H9 (cell line): ENCODE data around the gene MCF2L. TPM values are rescaled to one million over a fixed set of nuclear protein-coding genes. Genes with fewer than 3 reads are reported as not detected.

Experiments
- DNase-seq: peaks from one replicate; pipeline ENCODE4 v3.0.0-alpha.2; 2017
- H2AFZ ChIP-seq: one replicate; pipeline ENCODE4 v1.6.1; 2013; ENCODE audit warnings: mild to moderate bottlenecking, low read length, control low read depth, moderate library complexity
- H2AK5ac ChIP-seq: 2 replicates; pipeline ENCODE4 v1.6.1; 2013; ENCODE audit warnings: low read length, control low read depth, mixed read lengths; ENCODE audit not compliant: insufficient read length
- H2BK120ac ChIP-seq: one replicate; pipeline ENCODE4 v1.6.1; 2013; ENCODE audit warnings: low read depth, mild to moderate bottlenecking, low read length, control low read depth, inconsistent platforms; ENCODE audit not compliant: poor library complexity, severe bottlenecking
- H2BK12ac ChIP-seq: 2 replicates; pipeline ENCODE4 v1.6.1; 2013; ENCODE audit warnings: low read length, control low read depth, mixed read lengths, low read depth; ENCODE audit not compliant: insufficient read length
- H2BK15ac ChIP-seq: 2 replicates; pipeline ENCODE4 v1.6.1; 2013; ENCODE audit warnings: low read depth, low read length, control low read depth
- H2BK20ac ChIP-seq: one replicate; pipeline ENCODE4 v1.6.1; 2013; ENCODE audit warnings: low read depth, mild to moderate bottlenecking, low read length, control low read depth, inconsistent platforms; ENCODE audit not compliant: poor library complexity, severe bottlenecking
- H2BK5ac ChIP-seq: 2 replicates; pipeline ENCODE4 v1.6.1; 2013; ENCODE audit warnings: low read length, control low read depth, mixed read lengths; ENCODE audit not compliant: insufficient read length
- H3K14ac ChIP-seq: 2 replicates; pipeline ENCODE4 v1.6.1; 2013; ENCODE audit warnings: low read length, control low read depth; ENCODE audit not compliant: insufficient read depth
- H3K18ac ChIP-seq: 2 replicates; pipeline ENCODE4 v1.6.1; 2013; ENCODE audit warnings: low read depth, mild to moderate bottlenecking, mixed read lengths, low read length, control low read depth; ENCODE audit not compliant: insufficient read length
- H3K23ac ChIP-seq: 2 replicates; pipeline ENCODE4 v1.6.1; 2013; ENCODE audit warnings: low read length, control low read depth, mixed read lengths, low read depth; ENCODE audit not compliant: insufficient read length
- H3K23me2 ChIP-seq: 2 replicates; pipeline ENCODE4 v1.6.1; 2013; ENCODE audit warnings: low read depth, mild to moderate bottlenecking, mixed read lengths, low read length, control low read depth; ENCODE audit not compliant: insufficient read length, poor library complexity, severe bottlenecking
- H3K27ac ChIP-seq: 2 replicates; pipeline ENCODE4 v1.5.1; 2013; ENCODE audit warnings: low read length, control low read depth, mixed read lengths, low read depth; ENCODE audit not compliant: insufficient read length
- H3K27me3 ChIP-seq: 2 replicates; pipeline ENCODE4 v1.6.1; 2013; ENCODE audit warnings: low read length, control low read depth, inconsistent platforms; ENCODE audit not compliant: insufficient read depth
- H3K4ac ChIP-seq: 2 replicates; pipeline ENCODE4 v1.6.1; 2013; ENCODE audit warnings: low read depth, mild to moderate bottlenecking, control low read depth, inconsistent platforms, low read length, moderate library complexity
- H3K4me1 ChIP-seq: 2 replicates; pipeline ENCODE4 v1.6.1; 2013; ENCODE audit warnings: low read length, control low read depth, inconsistent platforms; ENCODE audit not compliant: insufficient read depth
- H3K4me2 ChIP-seq: 2 replicates; pipeline ENCODE4 v1.6.1; 2013; ENCODE audit warnings: low read length, control low read depth, mixed read lengths; ENCODE audit not compliant: insufficient read length, insufficient read depth
- H3K56ac ChIP-seq: 2 replicates; pipeline ENCODE4 v1.6.1; 2013; ENCODE audit warnings: low read depth, mild to moderate bottlenecking, mixed read lengths, low read length, control low read depth; ENCODE audit not compliant: insufficient read length
- H3K79me1 ChIP-seq: 2 replicates; pipeline ENCODE4 v1.6.1; 2013; ENCODE audit warnings: low read depth, mild to moderate bottlenecking, moderate library complexity, low read length, control low read depth, inconsistent platforms; ENCODE audit not compliant: insufficient read depth, poor library complexity, severe bottlenecking
- H3K79me2 ChIP-seq: 2 replicates; pipeline ENCODE4 v1.6.1; 2013; ENCODE audit warnings: low read length, control low read depth, inconsistent platforms; ENCODE audit not compliant: insufficient read depth
- H3K9ac ChIP-seq: 2 replicates; pipeline ENCODE4 v1.6.1; 2013; ENCODE audit warnings: low read length, control low read depth, mixed read lengths; ENCODE audit not compliant: insufficient read length; ENCODE audit errors: extremely low read depth
- H3K9me3 ChIP-seq: one replicate; pipeline ENCODE4 v1.6.1; 2013; ENCODE audit warnings: low read depth, low read length, inconsistent platforms; ENCODE audit not compliant: control insufficient read depth
- H3T11ph ChIP-seq: one replicate; pipeline ENCODE4 v1.6.1; 2013; ENCODE audit warnings: mild to moderate bottlenecking, low read length, control low read depth, inconsistent platforms
- H4K20me1 ChIP-seq: one replicate; pipeline ENCODE4 v1.6.1; 2013; ENCODE audit not compliant: control insufficient read depth, insufficient read length, insufficient read depth
- H4K5ac ChIP-seq: 2 replicates; pipeline ENCODE4 v1.6.1; 2013; ENCODE audit warnings: low read depth, mild to moderate bottlenecking, mixed read lengths, low read length, control low read depth; ENCODE audit not compliant: insufficient read length
- H4K8ac ChIP-seq: replicated peaks from 2 replicates; pipeline ENCODE4 v1.6.1; 2013; ENCODE audit warnings: low read length, control low read depth, mixed read lengths, low read depth; ENCODE audit not compliant: insufficient read length
- H4K91ac ChIP-seq: 2 replicates; pipeline ENCODE4 v1.6.1; 2013; ENCODE audit warnings: low read depth, mild to moderate bottlenecking, moderate library complexity, mixed read lengths, low read length, control low read depth; ENCODE audit not compliant: insufficient read length
- H3K27ac Mint-ChIP-seq, 3 experiments: 2 replicates in 2 of 3; 3 replicates in 1 of 3; pipeline ENCODE4 v1.8.0; 2020 to 2021; ENCODE audit warnings: mixed read lengths in 3 of 3, mild to moderate bottlenecking in 1 of 3, moderate library complexity in 1 of 3
- H3K27me3 Mint-ChIP-seq: 2 replicates; pipeline ENCODE4 v1.8.0; 2021; ENCODE audit warnings: low read depth, mild to moderate bottlenecking, moderate library complexity, mixed read lengths
- H3K36me3 Mint-ChIP-seq, 3 experiments: 2 replicates in 2 of 3; 3 replicates in 1 of 3; pipeline ENCODE4 v1.8.0; 2020 to 2021; ENCODE audit warnings: low read depth in 3 of 3, mixed read lengths in 3 of 3; ENCODE audit not compliant: insufficient read depth in 1 of 3
- H3K4me1 Mint-ChIP-seq, 2 experiments: 2 replicates each; pipeline ENCODE4 v1.8.0; 2020; ENCODE audit warnings: mixed read lengths in 2 of 2
- H3K4me3 Mint-ChIP-seq, 2 experiments: 2 replicates in 1 of 2; 3 replicates in 1 of 2; pipeline ENCODE4 v1.8.0; 2020 to 2021; ENCODE audit warnings: mild to moderate bottlenecking in 2 of 2, mixed read lengths in 2 of 2, moderate library complexity in 1 of 2
- H3K9me3 Mint-ChIP-seq, 2 experiments: 2 replicates in 1 of 2; 3 replicates in 1 of 2; pipeline ENCODE4 v1.8.0; 2020; ENCODE audit warnings: mild to moderate bottlenecking in 2 of 2, mixed read lengths in 2 of 2, moderate library complexity in 1 of 2
- WGBS: extraction: QIAGEN DNeasy Blood & Tissue Kit; methylation state at CpG from one replicate; pipeline ENCODE4 v1.1.7; 2013; ENCODE audit warnings: missing lambda C conversion rate, low lambda C conversion rate, mixed read lengths; ENCODE audit not compliant: insufficient read length; ENCODE audit errors: extremely low coverage; 5-methylcytosine and 5-hydroxymethylcytosine counted together
- total RNA-seq: library from RNA; stranded (reverse); gene quantifications from 2 replicates; pipeline ENCODE4 v1.2.1, GENCODE V29; 2021
- TF ChIP-seq, protein P1 (sequence below): fragments of 200-600 bp; sonication (generic); conservative IDR thresholded peaks from 3 replicates; pipeline ENCODE4 v1.8.0; 2021; ENCODE audit warnings: antibody characterized with exemption, mild to moderate bottlenecking

Gene MCF2L
- total RNA-seq, 1 experiment from 2014 or later = 18.5 TPM

DNA sequence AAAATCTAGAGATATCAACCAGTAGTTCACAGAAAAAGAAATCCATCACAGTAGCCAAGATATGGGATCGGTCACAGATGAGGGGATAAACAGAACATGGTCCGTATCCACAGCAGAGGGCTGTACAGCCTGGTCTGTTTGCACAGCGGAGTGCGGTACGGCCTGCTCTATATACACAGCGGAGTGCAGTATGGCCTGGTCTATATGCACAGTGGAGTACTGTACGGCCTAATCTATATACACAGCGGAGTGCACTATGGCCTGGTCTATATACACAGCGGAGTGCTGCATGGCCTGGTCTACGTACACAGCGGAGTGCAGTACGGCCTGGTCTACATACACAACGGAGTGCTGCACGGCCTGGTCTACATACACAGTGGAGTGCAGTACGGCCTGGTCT lies 43.0 kb upstream of the MCF2L start:
- H3K23ac ChIP-seq = no peak overlapping the region
- H3K56ac ChIP-seq = no peak overlapping the region
- no CpG with 5 or more reads among the region's 15 CpGs for WGBS
- no peak overlapping the region for H2AFZ ChIP-seq
- H3K27me3 ChIP-seq = no peaks in the 10 kb centered on the region
- no peak overlapping the region for H2BK12ac ChIP-seq
- H3K4me3 Mint-ChIP-seq = no peak overlapping the region
- no peak overlapping the region for H4K8ac ChIP-seq
- no peak overlapping the region for H3K4me2 ChIP-seq
- H3K27ac Mint-ChIP-seq = no peak overlapping the region
- no peak overlapping the region for H2BK20ac ChIP-seq
- DNase-seq = no peak
- no peaks in the 10 kb centered on the region for H4K20me1 ChIP-seq
- no peak overlapping the region for H3K18ac ChIP-seq
- no peak overlapping the region for H2AK5ac ChIP-seq
- H3K27ac ChIP-seq = no peak overlapping the region
- no peak overlapping the region for H2BK15ac ChIP-seq
- no peaks in the 10 kb centered on the region for H3K9me3 ChIP-seq
- TF ChIP-seq, protein P1, sequence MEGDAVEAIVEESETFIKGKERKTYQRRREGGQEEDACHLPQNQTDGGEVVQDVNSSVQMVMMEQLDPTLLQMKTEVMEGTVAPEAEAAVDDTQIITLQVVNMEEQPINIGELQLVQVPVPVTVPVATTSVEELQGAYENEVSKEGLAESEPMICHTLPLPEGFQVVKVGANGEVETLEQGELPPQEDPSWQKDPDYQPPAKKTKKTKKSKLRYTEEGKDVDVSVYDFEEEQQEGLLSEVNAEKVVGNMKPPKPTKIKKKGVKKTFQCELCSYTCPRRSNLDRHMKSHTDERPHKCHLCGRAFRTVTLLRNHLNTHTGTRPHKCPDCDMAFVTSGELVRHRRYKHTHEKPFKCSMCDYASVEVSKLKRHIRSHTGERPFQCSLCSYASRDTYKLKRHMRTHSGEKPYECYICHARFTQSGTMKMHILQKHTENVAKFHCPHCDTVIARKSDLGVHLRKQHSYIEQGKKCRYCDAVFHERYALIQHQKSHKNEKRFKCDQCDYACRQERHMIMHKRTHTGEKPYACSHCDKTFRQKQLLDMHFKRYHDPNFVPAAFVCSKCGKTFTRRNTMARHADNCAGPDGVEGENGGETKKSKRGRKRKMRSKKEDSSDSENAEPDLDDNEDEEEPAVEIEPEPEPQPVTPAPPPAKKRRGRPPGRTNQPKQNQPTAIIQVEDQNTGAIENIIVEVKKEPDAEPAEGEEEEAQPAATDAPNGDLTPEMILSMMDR = no peak
- no peak overlapping the region for H2BK5ac ChIP-seq
- no peak overlapping the region for H3K9ac ChIP-seq
- H4K5ac ChIP-seq = no peak overlapping the region
- H3K9me3 Mint-ChIP-seq = peaks cover 7 to 10% of the 10 kb centered on the region in 2 experiments; a peak in 4 of 5 replicates
- H3T11ph ChIP-seq = no peak overlapping the region
- H3K79me1 ChIP-seq = no peaks in the 10 kb centered on the region
- H3K4me1 Mint-ChIP-seq = peaks cover 8% of the 10 kb centered on the region in 2 experiments
- no peak overlapping the region for H3K14ac ChIP-seq
- no peaks in the 10 kb centered on the region for H3K23me2 ChIP-seq
- H3K36me3 Mint-ChIP-seq = peaks cover 9 to 15% (median 11%) of the 10 kb centered on the region in 3 experiments; a peak in 6 of 7 replicates
- H4K91ac ChIP-seq = no peak overlapping the region
- no peaks in the 10 kb centered on the region for H3K79me2 ChIP-seq
- H3K4me1 ChIP-seq = no peaks in the 10 kb centered on the region; the same call in 1 of the 2 replicates
- no peak overlapping the region for H3K4ac ChIP-seq
- H3K27me3 Mint-ChIP-seq = peaks cover 3% of the 10 kb centered on the region
- no peak overlapping the region for H2BK120ac ChIP-seq
